HG02642 (cell line): ENCODE measurements around the gene SFMBT1.
A peak's percentile ranks its signal among the peaks of the same experiment; 100 is the strongest.

ENCODE experiments used
- ATAC-seq: cut with Tn5 transposase; IDR thresholded peaks from one replicate; pipeline ENCODE4 v1.9.1; 2021; ENCODE audit warnings: mild to moderate bottlenecking; ENCODE audit not compliant: unreplicated experiment, poor library complexity

Gene SFMBT1

GRCh38 chr3:53005338-53005737, 40.5 kb downstream of the SFMBT1 start:
- no peak for ATAC-seq

- ATAC-seq: no peak
Observed at GRCh38 chr3:53003320-53003719, 42.6 kb downstream of the SFMBT1 start.

- no peak for ATAC-seq
Observed at GRCh38 chr3:52998771-52999513, 46.9 kb downstream of the SFMBT1 start.

- no peak for ATAC-seq
Observed at GRCh38 chr3:52990637-52991036, 55.2 kb downstream of the SFMBT1 start.

- ATAC-seq: no peak
Observed at GRCh38 chr3:52986938-52987337, 58.9 kb downstream of the SFMBT1 start.

- ATAC-seq: no peak
Observed at GRCh38 chr3:52986049-52986448, 59.8 kb downstream of the SFMBT1 start.

- peak; percentile 29 for ATAC-seq
Observed at GRCh38 chr3:52983828-52984227, 62.0 kb downstream of the SFMBT1 start.

GRCh38 chr3:52983336-52983807, 62.5 kb downstream of the SFMBT1 start:
- ATAC-seq: peak; percentile 84

GRCh38 chr3:52982839-52983238, 63.0 kb downstream of the SFMBT1 start:
- ATAC-seq: peak; percentile 15

- ATAC-seq: no peak
Observed at GRCh38 chr3:52979190-52979983, 66.5 kb downstream of the SFMBT1 start.

- ATAC-seq: no peak
Observed at GRCh38 chr3:52978109-52978754, 67.6 kb downstream of the SFMBT1 start.

GRCh38 chr3:52973806-52974205, 72.1 kb downstream of the SFMBT1 start:
- no peak for ATAC-seq

- no peak for ATAC-seq
Observed at GRCh38 chr3:52971895-52972294, 74.0 kb downstream of the SFMBT1 start.

GRCh38 chr3:52967398-52967797, 78.5 kb downstream of the SFMBT1 start:
- no peak for ATAC-seq

GRCh38 chr3:52962160-52962559, 83.7 kb downstream of the SFMBT1 start:
- no peak for ATAC-seq

- no peak for ATAC-seq
Observed at GRCh38 chr3:52959773-52960172, 86.1 kb downstream of the SFMBT1 start.

GRCh38 chr3:52939600-52939999, 106.3 kb downstream of the SFMBT1 start:
- ATAC-seq: no peak

- ATAC-seq: no peak
Observed at GRCh38 chr3:52934630-52935530, 111.0 kb downstream of the SFMBT1 start.

- no peak for ATAC-seq
Observed at GRCh38 chr3:52931889-52932288, 114.0 kb downstream of the SFMBT1 start.

GRCh38 chr3:52931328-52931727, 114.5 kb downstream of the SFMBT1 start:
- ATAC-seq: no peak
